ENCODE data around the gene HOMEZ.

The HOMEZ gene

DNA sequence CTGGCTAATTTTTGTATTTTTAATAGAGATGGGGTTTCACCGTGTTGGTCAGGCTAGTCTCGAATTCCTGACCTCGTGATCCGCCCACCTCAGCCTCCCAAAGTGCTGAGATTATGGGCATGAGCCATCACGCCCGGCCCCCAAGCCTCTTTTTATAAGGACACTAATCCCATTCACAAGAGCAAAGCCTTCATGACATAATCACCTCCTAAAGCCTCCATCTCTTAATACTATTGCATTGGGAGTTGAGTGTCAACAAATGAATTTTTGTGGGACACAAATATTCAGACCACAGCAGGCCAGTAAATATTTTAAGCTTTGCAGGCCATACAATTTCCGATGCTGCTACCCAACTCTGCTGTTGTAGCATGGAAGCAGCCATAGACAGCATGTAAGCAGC, 37.3 kb downstream of the HOMEZ start:
- H3K9me3 ChIP-seq (replicated peaks; ENCODE audit: insufficient read depth, low read length) = no peaks in the 10 kb centered on the region
- no peaks in the 10 kb centered on the region for H3K4me1 ChIP-seq (ENCODE audit: low read length)
- H3K36me3 ChIP-seq (replicated peaks; ENCODE audit: insufficient read depth, low read length) = no peaks in the 10 kb centered on the region
- DNase-seq = no peak
- TF ChIP-seq EZH2phosphoT487 (IDR thresholded peaks at IDR 0.05; ENCODE audit: low read length) (no peak), EZH2 (optimal IDR thresholded peaks at IDR 0.05; ENCODE audit: low read depth, low read length) (no peak), CTCF (IDR thresholded peaks at IDR 0.05; ENCODE audit: low read length) (no peak)
- no peaks in the 10 kb centered on the region for H3K9me2 ChIP-seq (replicated peaks; ENCODE audit: insufficient read depth, low read length)
- no peak overlapping the region for H2AFZ ChIP-seq (ENCODE audit: low read length)
- no peak overlapping the region for H3K27ac ChIP-seq (ENCODE audit: low read length)
- H3F3A ChIP-seq (ENCODE audit: insufficient read depth, low read length) = no peaks in the 10 kb centered on the region
- H3K27me3 ChIP-seq (replicated peaks; ENCODE audit: insufficient read depth, low read length) = no peaks in the 10 kb centered on the region
- H4K20me1 ChIP-seq (ENCODE audit: insufficient read depth, low read length) = no peaks in the 10 kb centered on the region
- H3K4me2 ChIP-seq (ENCODE audit: low read depth, low read length) = no peak overlapping the region
- H3K9ac ChIP-seq (ENCODE audit: low read length) = no peak overlapping the region
- H3K79me2 ChIP-seq (ENCODE audit: low read length) = no peaks in the 10 kb centered on the region
- H3K4me3 ChIP-seq (ENCODE audit: low read length) = no peak overlapping the region

- H3K9ac ChIP-seq (ENCODE audit: low read length) = no peak overlapping the region
- no peaks in the 10 kb centered on the region for H3K27me3 ChIP-seq (replicated peaks; ENCODE audit: insufficient read depth, low read length)
- no peak for DNase-seq
- H3K9me2 ChIP-seq (replicated peaks; ENCODE audit: insufficient read depth, low read length) = no peaks in the 10 kb centered on the region
- no peaks in the 10 kb centered on the region for H3K9me3 ChIP-seq (replicated peaks; ENCODE audit: insufficient read depth, low read length)
- H3F3A ChIP-seq (ENCODE audit: insufficient read depth, low read length) = no peaks in the 10 kb centered on the region; the same call in 1 of the 2 replicates
- H2AFZ ChIP-seq (ENCODE audit: low read length) = no peak overlapping the region
- H3K27ac ChIP-seq (ENCODE audit: low read length) = no peak overlapping the region
- H3K4me1 ChIP-seq (ENCODE audit: low read length) = no peaks in the 10 kb centered on the region
- no peak overlapping the region for H3K4me2 ChIP-seq (ENCODE audit: low read depth, low read length)
- H3K4me3 ChIP-seq (ENCODE audit: low read length) = no peak overlapping the region
- no peaks in the 10 kb centered on the region for H3K36me3 ChIP-seq (replicated peaks; ENCODE audit: insufficient read depth, low read length)
- TF ChIP-seq EZH2 (optimal IDR thresholded peaks at IDR 0.05; ENCODE audit: low read depth, low read length) (no peak), EZH2phosphoT487 (IDR thresholded peaks at IDR 0.05; ENCODE audit: low read length) (no peak), CTCF (IDR thresholded peaks at IDR 0.05; ENCODE audit: low read length) (no peak)
- H3K79me2 ChIP-seq (ENCODE audit: low read length) = no peaks in the 10 kb centered on the region
- H4K20me1 ChIP-seq (ENCODE audit: insufficient read depth, low read length) = no peaks in the 10 kb centered on the region
These were observed 40.6 kb downstream of the HOMEZ start for GRCh38 chr14:23245282-23245681.

- H3K27ac ChIP-seq (ENCODE audit: low read length) = no peak overlapping the region
- H3F3A ChIP-seq (ENCODE audit: insufficient read depth, low read length) = no peaks in the 10 kb centered on the region; the same call in 1 of the 2 replicates
- H3K36me3 ChIP-seq (replicated peaks; ENCODE audit: insufficient read depth, low read length) = no peaks in the 10 kb centered on the region
- no peaks in the 10 kb centered on the region for H3K27me3 ChIP-seq (replicated peaks; ENCODE audit: insufficient read depth, low read length)
- no peaks in the 10 kb centered on the region for H3K4me1 ChIP-seq (ENCODE audit: low read length)
- TF ChIP-seq EZH2phosphoT487 (IDR thresholded peaks at IDR 0.05; ENCODE audit: low read length) (no peak), EZH2 (optimal IDR thresholded peaks at IDR 0.05; ENCODE audit: low read depth, low read length) (no peak), CTCF (IDR thresholded peaks at IDR 0.05; ENCODE audit: low read length) (no peak)
- no peaks in the 10 kb centered on the region for H3K9me3 ChIP-seq (replicated peaks; ENCODE audit: insufficient read depth, low read length)
- no peaks in the 10 kb centered on the region for H3K79me2 ChIP-seq (ENCODE audit: low read length)
- no peaks in the 10 kb centered on the region for H3K9me2 ChIP-seq (replicated peaks; ENCODE audit: insufficient read depth, low read length)
- no peak for DNase-seq
- H3K9ac ChIP-seq (ENCODE audit: low read length) = no peak overlapping the region
- no peak overlapping the region for H2AFZ ChIP-seq (ENCODE audit: low read length)
- no peaks in the 10 kb centered on the region for H4K20me1 ChIP-seq (ENCODE audit: insufficient read depth, low read length)
- H3K4me2 ChIP-seq (ENCODE audit: low read depth, low read length) = no peak overlapping the region
- H3K4me3 ChIP-seq (ENCODE audit: low read length) = no peak overlapping the region
These were observed 42.9 kb downstream of the HOMEZ start for GRCh38 chr14:23243066-23243465.
